CD4-positive, alpha-beta T cell (primary cell): ENCODE data around the gene TBC1D17. TPM values are rescaled to one million over a fixed set of nuclear protein-coding genes. Genes with fewer than 3 reads are reported as not detected.

Source experiments
- ATAC-seq: fragments of 200-7000 bp; cut with Tn5 transposase; one replicate; pipeline ENCODE4 v1.10.0; 2022; ENCODE audit warnings: mild to moderate bottlenecking; ENCODE audit not compliant: poor library complexity
- CTCF ChIA-PET: fragments of 350-600 bp; sonication (Branson Sonifier 250); formaldehyde crosslinking; loops from one replicate; lab custom pipeline; 2021; ENCODE audit warnings: antibody characterized with exemption, inconsistent platforms; lab: Charles Lee
- POLR2A ChIA-PET: fragments of 350-600 bp; sonication (Branson Sonifier 250); formaldehyde crosslinking; loops from one replicate; lab custom pipeline; 2021; ENCODE audit warnings: antibody characterized with exemption, inconsistent platforms; lab: Charles Lee
- DNase-seq, 14 experiments: peaks; one replicate each; pipeline ENCODE4 v3.0.0-alpha.2; 2013 to 2020; ENCODE audit warnings: mixed read lengths in 2 of 14
- H3K27ac ChIP-seq, 2 donors: one replicate each; pipeline versions ENCODE4 v1.5.1 to v1.7.0; 2013; ENCODE audit warnings: low read length in 2 of 2, low read depth in 1 of 2, mild to moderate bottlenecking in 1 of 2
- H3K27me3 ChIP-seq, 2 experiments: 1 replicate in 1 of 2; 2 replicates in 1 of 2; pipeline versions ENCODE4 v1.6.1 to v1.7.0; 2013; ENCODE audit warnings: low read length in 2 of 2, control low read depth in 1 of 2, mild to moderate bottlenecking in 1 of 2, moderate library complexity in 1 of 2; ENCODE audit not compliant: insufficient read depth in 2 of 2, control insufficient read depth in 1 of 2
- H3K36me3 ChIP-seq: one replicate; pipeline ENCODE4 v1.6.1; 2013; ENCODE audit warnings: low read length, control low read depth; ENCODE audit not compliant: insufficient read depth
- H3K4me1 ChIP-seq: one replicate; pipeline ENCODE4 v1.6.1; 2013; ENCODE audit warnings: low read length, control low read depth; ENCODE audit not compliant: insufficient read depth
- H3K4me3 ChIP-seq: one replicate; pipeline ENCODE4 v1.5.1; 2013; ENCODE audit warnings: mild to moderate bottlenecking, low read length, moderate library complexity
- H3K9me3 ChIP-seq, 2 experiments: 1 replicate in 1 of 2; 2 replicates in 1 of 2; pipeline versions ENCODE4 v1.6.1 to v1.7.0; 2013; ENCODE audit warnings: low read length in 2 of 2, mild to moderate bottlenecking in 2 of 2, control low read depth in 1 of 2, moderate library complexity in 1 of 2; ENCODE audit not compliant: control insufficient read depth in 1 of 2, insufficient read depth in 1 of 2
- H3K27ac Mint-ChIP-seq: one replicate; pipeline ENCODE4 v1.8.0; 2020; ENCODE audit warnings: mixed read lengths
- H3K27me3 Mint-ChIP-seq: one replicate; pipeline ENCODE4 v1.8.0; 2021; ENCODE audit warnings: mixed read lengths
- H3K36me3 Mint-ChIP-seq: one replicate; pipeline ENCODE4 v1.8.0; 2021; ENCODE audit warnings: low read depth, mixed read lengths
- H3K4me1 Mint-ChIP-seq: one replicate; pipeline ENCODE4 v1.8.0; 2021; ENCODE audit warnings: low read depth, mixed read lengths
- H3K4me3 Mint-ChIP-seq: one replicate; pipeline ENCODE4 v1.8.0; 2020; ENCODE audit warnings: mild to moderate bottlenecking, mixed read lengths
- H3K9me3 Mint-ChIP-seq: one replicate; pipeline ENCODE4 v1.8.0; 2020; ENCODE audit warnings: mixed read lengths
- CTCF ChIP-seq: fragments of 200-600 bp; IDR thresholded peaks from one replicate; pipeline ENCODE4 v1.8.0; 2022; ENCODE audit warnings: antibody characterized with exemption, mild to moderate bottlenecking
- intact Hi-C, 2 experiments: fragments of 100-400 bp; cut with DNase I in 1 of 2; cut with micrococcal nuclease in 1 of 2; formaldehyde crosslinking; loops; one replicate each; pipeline versions ENCODE4 v1.15.1 to v1.9.0; 2023 to 2025; cut with DNase I, micrococcal nuclease
- total RNA-seq, 174 experiments: library from RNA in 2 of 174; stranded (reverse) in 2 of 174; gene quantifications; one replicate each; pipeline ENCODE4 v1.2.3 and lab custom pipeline; 2021 to 2026

The TBC1D17 gene
- total RNA-seq, 2 experiments from 2014 or later = 35.5 to 35.8 TPM

- ATAC-seq (no peak), DNase-seq (no peak)
- Histone ChIP-seq H3K27me3 (no peaks in the 10 kb centered on the region), H3K4me3 (no peak overlapping the region), H3K27ac (no peak overlapping the region), H3K36me3 (peaks cover 66% of the 10 kb centered on the region), H3K9me3 (peaks cover 0 to 3% of the 10 kb centered on the region in 2 experiments), H3K4me1 (peaks cover 30% of the 10 kb centered on the region)
- TF ChIP-seq CTCF = no peak
- Mint-ChIP-seq H3K27ac (no peak overlapping the region), H3K9me3 (no peaks in the 10 kb centered on the region), H3K27me3 (no peaks in the 10 kb centered on the region), H3K4me1 (peaks cover 18% of the 10 kb centered on the region), H3K36me3 (peaks cover 56% of the 10 kb centered on the region), H3K4me3 (peak overlapping the region; percentile 5)
- intact Hi-C loops = no loop called here
- ChIA-PET POLR2A (no interaction called here), CTCF (no interaction called here)
Observed at GRCh38 chr19:49880162-49880869, 2.8 kb downstream of the TBC1D17 start.

- H3K36me3 Mint-ChIP-seq = peaks cover 60% of the 10 kb centered on the region
- DNase-seq = no peak
- H3K27me3 ChIP-seq = no peaks in the 10 kb centered on the region
- peaks cover 13% of the 10 kb centered on the region for H3K4me1 Mint-ChIP-seq
- peaks cover 0 to 3% of the 10 kb centered on the region in 2 experiments for H3K9me3 ChIP-seq
- intact Hi-C loops = no loop called here
- H3K4me1 ChIP-seq = peaks cover 23% of the 10 kb centered on the region
- no peaks in the 10 kb centered on the region for H3K9me3 Mint-ChIP-seq
- H3K27ac Mint-ChIP-seq = no peak overlapping the region
- H3K27ac ChIP-seq = no peak overlapping the region
- peaks cover 71% of the 10 kb centered on the region for H3K36me3 ChIP-seq
- ChIA-PET CTCF (no interaction called here), POLR2A (no interaction called here)
- no peaks in the 10 kb centered on the region for H3K27me3 Mint-ChIP-seq
- H3K4me3 ChIP-seq = no peak overlapping the region
- no peak overlapping the region for H3K4me3 Mint-ChIP-seq
- ATAC-seq = no peak
- no peak for TF ChIP-seq CTCF
Observed at GRCh38 chr19:49881186-49881585, 3.7 kb downstream of the TBC1D17 start.

- no peaks in the 10 kb centered on the region for H3K27me3 ChIP-seq
- Mint-ChIP-seq H3K4me1 (peaks cover 13% of the 10 kb centered on the region), H3K27ac (no peak overlapping the region), H3K27me3 (no peaks in the 10 kb centered on the region), H3K4me3 (no peak overlapping the region), H3K36me3 (peaks cover 64% of the 10 kb centered on the region), H3K9me3 (no peaks in the 10 kb centered on the region)
- intact Hi-C loops = no loop called here
- peaks cover 23% of the 10 kb centered on the region for H3K4me1 ChIP-seq
- TF ChIP-seq CTCF = no peak
- ChIA-PET POLR2A (no interaction called here), CTCF (no interaction called here)
- H3K27ac ChIP-seq = no peak overlapping the region
- DNase-seq = no peak
- peaks cover 74% of the 10 kb centered on the region for H3K36me3 ChIP-seq
- H3K9me3 ChIP-seq = peaks cover 0 to 3% of the 10 kb centered on the region in 2 experiments
- H3K4me3 ChIP-seq = no peak overlapping the region
- no peak for ATAC-seq
Observed at GRCh38 chr19:49881672-49882394, 4.3 kb downstream of the TBC1D17 start.
